CD4-positive, alpha-beta T cell treated with Interleukin-12 subunit alpha and Interleukin-12 subunit beta, for 1 hour (primary cell): Measurements from ENCODE around the gene CPM.

Experiments
- DNase-seq: peaks from one replicate; pipeline ENCODE4 v3.0.0-alpha.2; 2020

Gene CPM

DNA sequence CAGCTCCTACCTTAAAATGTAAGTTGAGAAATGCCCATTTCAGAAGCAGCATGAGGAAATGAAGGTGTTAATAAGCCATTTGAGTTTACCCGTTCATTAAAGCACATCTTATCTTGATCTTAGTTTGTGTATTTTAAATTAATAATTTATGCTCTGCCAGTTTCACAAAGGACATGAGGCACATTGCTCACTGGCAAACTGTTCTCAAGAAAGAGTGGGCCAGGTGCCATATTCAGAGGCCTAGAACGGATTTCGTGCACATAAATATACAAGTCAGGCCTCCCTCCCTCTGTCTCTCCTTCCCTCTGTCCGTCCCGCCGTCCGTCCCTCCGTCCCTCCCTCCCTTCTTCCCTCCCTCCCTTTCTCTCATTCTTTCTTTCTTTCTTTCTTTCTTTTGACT, 29.5 kb downstream of the CPM start:
- DNase-seq: no peak

GRCh38 chr12:68901551-68901950, 31.4 kb downstream of the CPM start:
- no peak for DNase-seq

DNA sequence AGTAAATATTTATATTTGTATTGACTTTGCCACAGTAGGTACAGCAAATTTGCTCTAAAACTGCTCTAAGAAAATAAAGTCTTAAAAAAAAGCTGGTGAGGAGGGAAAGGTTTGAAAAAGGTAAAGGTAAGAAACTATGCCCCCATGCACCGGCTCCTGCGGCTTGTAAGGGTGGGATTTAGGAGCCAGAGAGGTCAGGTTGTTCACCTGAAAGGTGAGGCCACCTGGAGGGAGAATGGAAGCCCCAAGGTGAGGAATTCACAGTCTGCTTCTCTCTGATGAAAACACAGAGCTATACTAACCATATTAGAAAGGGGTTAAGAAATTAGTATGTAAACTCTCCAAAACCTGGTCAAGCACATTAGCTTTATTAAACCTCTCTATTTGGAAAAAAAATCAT, 31.8 kb downstream of the CPM start:
- no peak for DNase-seq

DNA sequence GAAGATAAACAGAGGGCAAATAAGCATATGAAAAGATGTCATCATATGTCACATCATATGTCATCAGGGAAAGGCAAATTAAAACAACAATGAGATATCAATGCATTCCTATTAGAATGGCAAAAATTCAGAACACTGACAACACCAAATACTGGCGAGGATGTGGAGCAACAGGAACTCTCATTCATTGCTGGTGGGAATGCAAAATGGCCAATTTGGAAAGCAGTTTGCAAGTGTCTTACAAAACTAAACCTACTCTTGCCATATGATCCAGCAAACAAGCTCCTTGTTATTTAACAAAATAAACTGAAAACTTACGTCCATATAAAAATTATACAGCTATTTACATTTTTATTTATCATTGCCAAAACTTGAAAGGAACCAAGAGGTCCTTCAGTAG, 32.7 kb downstream of the CPM start:
- DNase-seq: no peak

GRCh38 chr12:68899251-68899771, 33.7 kb downstream of the CPM start:
- DNase-seq: no peak

GRCh38 chr12:68896881-68897540, 36.0 kb downstream of the CPM start:
- DNase-seq: no peak

DNA sequence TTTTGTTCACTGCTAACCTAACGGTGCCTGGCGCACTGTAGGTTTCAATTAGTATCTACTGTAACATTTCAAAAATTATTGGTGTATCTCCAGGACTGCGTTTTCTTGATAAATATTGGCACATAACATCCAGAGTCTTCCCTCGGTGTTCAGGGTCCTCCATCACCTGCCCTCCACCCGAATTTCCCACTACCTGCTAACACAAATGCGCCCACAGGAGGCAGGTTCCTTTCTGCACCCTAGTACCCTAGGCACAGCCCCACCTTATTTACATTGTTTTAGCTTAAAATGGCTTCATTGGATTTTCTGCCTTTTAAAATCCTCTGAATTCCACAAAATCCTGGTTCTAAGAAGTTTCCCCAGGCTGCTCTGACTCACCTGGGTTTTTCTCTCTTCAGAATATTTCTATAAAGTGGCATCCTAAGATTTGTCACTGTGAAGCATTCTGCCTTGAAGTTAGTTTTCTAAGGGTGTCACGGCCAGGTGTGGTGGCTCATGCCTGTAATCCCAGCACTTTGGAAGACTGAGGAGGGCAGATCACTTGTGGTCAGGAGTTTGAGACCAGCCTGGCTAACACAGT, 38.6 kb downstream of the CPM start:
- DNase-seq: no peak

- no peak for DNase-seq
Observed at GRCh38 chr12:68893741-68894140, 39.2 kb downstream of the CPM start.

DNA sequence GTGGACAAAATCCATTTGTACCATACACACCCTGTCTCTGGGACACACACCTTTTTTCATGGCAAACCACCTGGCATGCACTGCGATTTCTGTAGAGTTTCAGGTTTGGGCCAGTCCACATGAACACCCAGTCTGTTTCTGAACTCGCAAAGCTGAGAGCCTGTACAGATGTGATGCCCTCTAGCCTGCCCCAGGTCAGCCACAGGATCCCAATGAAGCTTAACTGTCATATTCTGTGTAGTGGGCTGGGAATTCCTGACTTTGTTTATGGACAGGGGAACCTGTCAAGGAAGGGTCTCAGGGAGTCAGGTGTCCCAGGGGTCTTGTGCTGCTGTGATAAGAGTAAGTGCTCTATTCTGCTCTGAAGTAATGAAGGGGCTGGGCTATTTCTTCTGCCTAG, 39.8 kb downstream of the CPM start:
- no peak for DNase-seq

DNA sequence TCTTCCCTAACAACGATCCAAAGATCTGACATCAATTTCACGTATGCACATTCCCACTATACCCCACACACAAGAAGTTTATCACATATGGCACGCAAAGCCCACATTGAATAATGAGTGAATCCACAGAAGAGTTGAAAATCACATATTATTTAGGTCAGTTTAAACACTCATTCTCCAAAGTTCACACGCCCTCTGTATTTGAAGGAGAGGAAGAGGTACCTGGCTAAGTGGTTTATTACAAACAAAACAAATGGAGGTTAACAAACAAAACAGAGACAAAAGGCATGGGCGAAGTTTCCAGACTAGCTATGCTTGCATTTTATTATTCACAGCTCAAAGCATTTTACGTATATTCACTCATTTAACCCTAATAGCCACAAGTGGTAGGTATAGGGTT, 41.8 kb downstream of the CPM start:
- DNase-seq: no peak

- no peak for DNase-seq
Observed at GRCh38 chr12:68890701-68891113, 42.3 kb downstream of the CPM start.

GRCh38 chr12:68888243-68888642, 44.7 kb downstream of the CPM start:
- no peak for DNase-seq

- DNase-seq: no peak
Observed at GRCh38 chr12:68887641-68888040, 45.3 kb downstream of the CPM start.

- DNase-seq: no peak
Observed at GRCh38 chr12:68886636-68887572, 46.1 kb downstream of the CPM start.

DNA sequence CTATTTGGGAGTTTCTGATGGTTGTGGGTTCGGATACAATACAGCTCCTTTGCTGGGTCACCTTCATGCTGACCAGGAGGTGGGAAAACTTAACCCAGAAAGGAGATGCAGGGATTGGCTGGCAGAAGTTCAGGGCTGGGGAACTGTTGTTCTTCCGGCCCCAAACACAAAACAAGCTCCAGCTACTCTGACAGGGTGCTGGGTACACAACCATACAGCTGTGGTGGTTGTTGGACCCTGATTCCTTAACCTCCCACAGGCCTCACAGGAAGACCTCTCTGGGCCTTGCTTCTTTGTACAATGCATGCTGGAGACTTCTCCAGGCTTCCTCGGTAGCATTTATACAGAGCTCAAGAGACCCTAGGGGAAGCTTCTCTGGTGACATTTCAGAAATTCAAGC, 47.6 kb downstream of the CPM start:
- DNase-seq: no peak

GRCh38 chr12:68884251-68884650, 48.7 kb downstream of the CPM start:
- no peak for DNase-seq

DNA sequence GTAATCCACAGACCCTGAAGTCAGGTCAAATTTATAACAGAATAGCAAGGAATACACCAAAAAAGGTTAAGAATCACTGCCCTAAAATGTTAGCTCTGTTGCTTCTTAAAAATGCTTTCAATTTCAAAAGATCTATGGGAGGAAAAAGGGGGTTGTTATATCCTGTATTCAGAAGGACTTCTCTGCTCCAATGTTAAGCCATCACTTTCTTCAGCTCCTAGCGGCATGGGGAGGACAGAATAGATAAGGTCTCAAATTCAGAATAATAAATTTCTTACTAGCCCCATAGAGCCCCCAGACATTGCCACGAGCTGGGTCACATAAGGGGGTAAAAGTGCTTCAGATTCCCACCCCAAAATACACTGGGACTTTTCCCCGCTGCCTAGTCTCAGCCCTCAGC, 49.8 kb downstream of the CPM start:
- DNase-seq: no peak

GRCh38 chr12:68882251-68882964, 50.6 kb downstream of the CPM start:
- DNase-seq: no peak

- no peak for DNase-seq
Observed at GRCh38 chr12:68880660-68881325, 52.2 kb downstream of the CPM start.

DNA sequence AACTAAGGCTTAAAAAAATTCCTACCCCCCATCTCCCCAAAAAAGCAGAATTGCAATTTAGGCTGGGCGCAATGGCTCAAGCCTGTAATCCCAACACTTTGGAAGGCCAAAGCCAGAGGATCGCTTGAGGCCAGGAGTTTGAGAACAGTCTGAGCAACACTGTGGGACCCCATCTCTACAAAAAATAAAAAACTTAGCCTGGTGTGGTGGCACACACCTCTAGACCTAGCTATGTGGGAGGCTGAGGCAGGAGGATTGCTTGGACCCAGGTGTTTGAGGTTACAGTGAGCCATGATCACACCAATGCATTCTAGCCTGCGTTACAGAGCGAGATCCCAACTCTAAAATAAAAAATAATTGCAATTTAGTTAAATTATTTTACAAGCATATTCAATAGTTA, 54.1 kb downstream of the CPM start:
- DNase-seq: no peak

GRCh38 chr12:68878283-68878682, 54.7 kb downstream of the CPM start:
- DNase-seq: no peak

DNA sequence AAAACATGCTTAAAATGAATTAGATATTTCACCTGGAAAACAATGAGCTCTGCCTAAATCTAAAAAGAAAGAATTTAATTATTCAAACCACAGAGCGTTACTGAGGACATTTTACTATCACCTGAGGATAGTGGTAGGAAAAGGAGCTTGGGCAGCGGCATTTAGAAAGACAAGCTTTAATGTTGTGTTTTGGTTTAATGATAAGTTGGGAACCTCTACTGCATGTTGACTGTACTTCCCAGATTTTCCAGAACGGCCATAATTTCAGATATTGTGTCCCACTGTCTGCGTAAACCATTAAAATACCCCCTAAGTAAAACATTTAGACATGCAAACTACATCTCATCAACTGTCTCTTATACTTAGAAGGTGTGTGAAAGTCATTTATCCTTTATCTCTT, 55.4 kb downstream of the CPM start:
- no peak for DNase-seq

DNA sequence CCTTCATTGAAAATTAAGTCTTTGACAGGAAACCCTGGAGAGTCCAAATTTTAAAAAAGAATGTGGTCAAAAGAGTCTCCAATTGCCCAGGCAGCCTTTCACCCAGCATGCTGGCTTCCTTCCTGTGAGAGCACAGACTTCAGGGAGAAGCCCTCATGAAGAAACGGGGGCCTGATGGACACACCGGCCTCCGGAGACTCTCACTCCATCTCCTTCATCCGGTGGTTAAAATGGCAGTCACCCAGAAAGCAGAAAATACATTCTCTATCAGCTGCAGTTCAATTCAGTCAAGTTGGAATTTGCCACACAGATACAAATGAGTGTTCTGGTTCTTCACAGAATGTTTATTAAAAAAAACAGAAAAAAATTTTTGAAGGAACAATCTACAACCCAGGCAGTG, 56.5 kb downstream of the CPM start:
- no peak for DNase-seq
